Tongue (tissue), 2 donors: ENCODE measurements around the gene SCUBE2. TPM values are rescaled to one million over a fixed set of nuclear protein-coding genes. Genes with fewer than 3 reads are reported as not detected.
A peak's percentile ranks its signal among the peaks of the same experiment; 100 is the strongest.

Source experiments
- DNase-seq: peaks from one replicate; pipeline ENCODE4 v3.0.0-alpha.2; 2015
- total RNA-seq: library from RNA; depleted of rRNA; stranded (reverse); fragments of >200 nt; gene quantifications from one replicate; pipeline ENCODE4 v1.2.3, GENCODE V29; 2014

Gene SCUBE2
- total RNA-seq, result 53.9 TPM

DNA sequence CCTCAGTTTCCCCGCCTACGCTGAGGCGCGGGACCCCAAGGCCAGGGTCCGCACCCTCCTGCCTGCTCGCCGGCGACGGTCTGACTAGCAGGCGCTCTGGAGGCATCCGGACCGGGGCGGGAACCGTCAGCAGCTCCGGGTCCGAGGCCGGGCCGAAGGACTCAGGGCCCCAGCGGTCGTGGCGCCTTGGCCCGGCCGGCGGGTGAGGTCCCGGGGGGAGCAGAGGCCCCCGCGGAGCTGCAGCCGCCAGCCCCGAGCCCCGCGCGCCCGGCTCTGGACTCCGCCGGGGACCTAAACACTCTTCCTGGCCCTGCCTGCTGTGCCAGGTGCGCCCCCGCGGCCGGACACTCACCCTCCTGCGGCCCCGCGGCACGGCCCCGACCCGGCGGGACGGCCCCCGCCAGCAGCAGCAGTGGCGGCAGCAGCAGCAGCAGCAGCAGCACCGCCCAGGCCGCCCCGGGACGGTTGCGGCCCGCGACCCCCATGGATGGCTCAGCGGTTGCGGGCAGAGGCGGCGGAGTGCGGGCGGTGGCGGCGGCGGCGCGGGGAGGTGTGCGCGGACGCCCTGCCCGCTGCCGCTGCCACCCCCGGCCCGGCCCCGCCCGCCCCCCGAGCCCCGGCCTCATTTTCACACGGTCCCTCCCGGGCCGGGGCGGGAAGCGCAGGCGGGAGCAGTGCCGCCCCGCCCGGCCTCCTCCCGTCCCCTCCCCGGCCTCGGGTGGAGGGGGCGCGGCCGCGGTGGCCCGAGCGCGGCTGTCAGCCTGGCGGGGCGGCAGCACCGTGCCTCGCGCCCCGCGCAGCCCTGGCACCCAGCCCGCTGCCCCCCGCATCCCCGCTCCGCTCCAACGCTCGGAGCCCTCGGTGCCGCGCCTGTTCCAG is at the start of gene SCUBE2:
TSS of gene SCUBE2 (minus strand) at position 556 of the 879 bp plus-strand sequence. CDS start at position 485, 71 bp downstream.
- no peak for DNase-seq

DNA sequence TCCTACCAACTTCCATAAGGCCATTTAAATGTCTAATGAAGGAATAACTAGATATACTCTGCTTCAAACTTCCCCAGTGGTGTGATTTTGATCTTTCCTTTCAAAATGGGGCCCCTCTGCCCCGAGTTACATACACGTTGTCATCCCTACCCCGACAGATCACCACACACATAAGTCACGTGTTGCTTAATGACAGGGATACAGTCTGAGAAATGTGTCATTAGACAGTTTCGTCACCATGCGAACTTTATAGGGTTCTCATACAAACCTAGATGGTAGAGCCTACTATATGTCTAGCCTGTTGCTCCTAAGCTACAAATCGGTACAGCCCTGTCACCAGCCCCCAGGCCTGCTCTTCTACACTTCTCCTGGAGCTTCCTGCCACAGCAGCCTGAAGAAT is 49.8 kb upstream of the SCUBE2 start:
- DNase-seq, result no peak

DNA sequence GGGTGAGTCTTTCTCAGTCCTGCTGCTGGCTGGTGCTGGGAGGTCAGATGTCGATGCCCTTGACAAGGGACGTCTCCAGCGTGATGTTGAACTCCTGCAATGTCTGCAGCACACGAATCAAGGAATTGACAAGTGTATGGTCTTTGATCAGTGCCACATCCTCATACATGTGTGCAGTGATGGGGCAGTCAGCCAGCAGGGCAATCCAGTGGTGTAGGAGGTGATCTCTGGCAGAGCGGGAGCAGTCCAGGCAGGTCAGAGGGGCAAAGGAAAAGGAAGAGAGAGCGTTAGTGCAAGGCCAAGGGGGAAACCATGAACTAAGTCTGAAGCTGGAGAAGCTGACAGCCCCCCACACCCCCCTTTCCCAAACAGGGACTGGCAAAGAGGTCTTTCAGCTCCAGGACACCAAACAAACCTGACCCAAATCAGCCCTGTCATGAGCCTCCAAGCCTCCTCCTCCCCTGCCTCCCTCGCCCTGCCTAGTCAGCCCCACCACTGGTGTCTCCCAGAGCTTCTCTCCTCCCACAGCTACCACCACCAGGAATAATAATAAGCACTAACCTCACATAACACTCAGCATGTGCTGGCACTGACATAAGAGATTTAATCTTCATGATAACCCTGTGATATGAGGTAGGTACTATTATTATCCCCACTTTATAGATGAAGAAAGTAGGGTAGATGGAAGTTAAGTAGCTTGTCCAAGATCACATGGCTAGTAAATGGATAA is 48.4 kb upstream of the SCUBE2 start:
- no peak for DNase-seq

DNA sequence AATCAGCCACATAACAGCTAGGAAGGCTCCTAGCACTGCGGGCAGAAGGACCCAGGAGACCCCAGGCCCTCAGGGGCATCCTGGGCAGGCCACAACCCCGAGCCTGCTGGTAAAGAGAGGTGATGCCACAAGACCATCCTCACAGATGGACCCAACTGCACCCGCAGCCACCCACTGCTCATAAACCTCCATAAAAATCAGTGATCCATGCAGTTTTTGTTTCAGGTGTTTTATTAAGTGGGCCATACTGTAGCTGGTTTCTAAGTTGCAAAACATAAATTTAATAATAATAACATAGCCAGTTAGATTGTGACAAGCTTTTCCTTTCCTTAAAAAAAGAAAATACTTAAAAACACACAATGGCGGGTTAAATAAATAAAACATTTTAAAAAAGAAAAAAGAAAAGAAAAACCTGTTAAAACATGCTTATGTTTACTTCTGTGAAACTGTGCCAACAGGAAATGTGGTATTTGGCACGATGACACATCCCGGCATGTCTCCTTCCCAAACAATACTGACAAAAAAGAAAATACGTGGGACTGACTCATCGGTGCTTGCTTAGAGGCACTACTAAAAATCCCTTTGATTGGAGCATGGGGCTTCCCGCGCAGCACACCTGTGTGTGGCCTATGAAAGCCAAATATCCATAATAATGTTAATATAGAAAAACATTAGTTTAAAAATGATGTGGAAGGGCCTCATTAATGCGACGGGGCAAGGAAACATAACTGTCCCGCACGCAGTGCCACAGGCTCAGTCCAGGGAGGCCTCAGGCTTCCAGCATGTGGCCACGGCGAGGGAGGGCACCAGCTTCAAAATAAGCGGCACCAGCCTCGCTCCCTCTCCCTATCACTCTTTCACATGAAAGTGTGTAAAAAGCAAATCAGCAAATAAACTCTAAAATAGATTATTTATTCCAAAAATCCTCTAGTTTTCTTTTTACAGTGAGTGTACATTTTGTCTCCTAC is 47.5 kb upstream of the SCUBE2 start:
- DNase-seq, result peak; percentile 75

DNA sequence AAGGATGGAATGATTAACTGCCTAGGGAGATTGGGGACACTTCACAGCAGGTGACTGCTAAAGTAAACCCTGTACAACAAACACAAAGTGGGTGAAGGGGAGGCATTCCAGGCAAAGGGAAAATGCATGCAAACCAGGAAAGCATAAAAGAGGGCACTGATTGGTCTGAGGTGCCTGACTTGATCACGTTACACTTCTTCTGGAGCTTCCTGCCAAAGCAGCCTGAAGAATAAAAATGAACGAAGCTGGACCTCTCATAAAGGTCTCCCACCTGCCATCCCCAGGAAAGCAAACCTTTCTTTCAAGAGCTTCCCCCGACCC is 46.7 kb upstream of the SCUBE2 start:
- DNase-seq, result no peak

DNA sequence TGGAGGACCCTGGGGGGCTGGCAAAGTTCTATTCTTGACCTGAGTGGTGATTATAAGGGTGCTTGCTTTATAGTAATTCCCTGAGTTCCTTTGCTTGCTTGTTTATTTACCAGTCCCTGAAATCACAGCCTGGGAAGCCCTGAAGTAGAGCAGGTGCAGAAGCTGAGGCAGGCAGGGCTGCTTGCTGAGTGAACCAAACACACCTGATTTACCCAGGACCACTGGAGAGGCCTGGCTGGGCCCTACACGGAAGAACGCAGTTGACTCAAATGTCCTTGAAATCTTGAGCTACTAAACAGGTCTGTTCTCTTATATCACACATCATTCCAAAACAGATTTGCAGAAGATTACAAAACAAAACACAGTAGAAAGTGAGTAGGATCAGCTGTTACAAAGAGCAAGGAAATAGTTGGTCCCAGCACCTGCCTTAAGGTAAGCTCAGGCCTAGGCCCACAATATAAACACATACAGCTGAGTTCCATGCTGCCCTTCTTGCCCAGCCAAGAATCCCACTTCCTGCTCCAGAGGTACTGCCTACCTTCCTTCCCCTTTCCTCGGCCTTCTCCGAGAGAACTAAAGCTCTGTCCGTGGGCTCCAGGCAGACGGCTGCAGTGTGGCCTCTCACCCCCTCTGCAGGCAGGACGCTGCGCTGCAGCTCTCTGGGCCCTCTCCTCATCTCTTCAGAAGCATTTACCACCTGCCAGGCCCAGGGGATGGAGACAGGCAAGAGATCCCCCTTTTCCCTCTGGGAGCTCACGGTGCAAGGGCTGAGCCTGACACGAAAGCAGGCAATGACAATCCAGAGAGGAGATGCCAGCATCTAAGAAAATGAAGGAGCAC is 46.1 kb upstream of the SCUBE2 start:
- DNase-seq, result peak; percentile 88

DNA sequence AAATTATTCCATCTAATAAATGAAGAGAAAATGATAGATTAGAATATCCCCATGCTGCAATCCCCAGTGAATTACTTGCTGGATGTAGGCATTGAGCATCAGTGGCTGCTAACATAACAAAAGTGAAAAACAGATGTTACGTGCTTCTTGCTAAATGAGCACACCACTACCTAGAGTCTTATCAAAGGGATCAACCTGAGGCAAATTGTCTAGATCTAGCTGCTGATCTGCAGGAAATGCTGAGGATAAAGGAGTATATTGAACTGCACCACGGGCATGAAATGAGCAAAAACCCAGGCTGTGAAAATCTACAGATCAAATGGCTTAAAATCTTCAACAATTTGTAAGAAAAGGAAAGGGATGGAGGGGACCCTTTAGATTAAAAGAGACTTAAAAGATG is 45.3 kb upstream of the SCUBE2 start:
- no peak for DNase-seq

DNA sequence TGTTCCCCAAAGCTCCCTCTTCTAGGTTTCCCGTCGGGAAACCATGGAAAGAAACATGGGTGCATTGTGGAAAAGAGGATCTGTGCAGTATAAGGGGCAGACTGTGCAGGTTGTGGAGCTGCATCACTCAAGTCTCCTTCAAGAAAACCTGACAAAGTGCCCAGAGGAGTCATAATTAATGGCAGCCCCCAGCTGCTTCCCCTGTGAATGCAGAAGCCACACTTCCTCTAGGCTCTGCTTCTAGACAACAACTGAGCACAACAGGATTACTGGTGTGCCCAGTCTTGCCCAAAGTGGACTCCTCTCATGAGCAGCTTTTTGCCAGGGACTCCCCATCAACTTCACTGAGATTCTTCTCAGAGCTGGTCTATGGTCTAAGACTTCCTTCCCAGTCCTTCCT is 42.6 kb upstream of the SCUBE2 start:
- no peak for DNase-seq

DNA sequence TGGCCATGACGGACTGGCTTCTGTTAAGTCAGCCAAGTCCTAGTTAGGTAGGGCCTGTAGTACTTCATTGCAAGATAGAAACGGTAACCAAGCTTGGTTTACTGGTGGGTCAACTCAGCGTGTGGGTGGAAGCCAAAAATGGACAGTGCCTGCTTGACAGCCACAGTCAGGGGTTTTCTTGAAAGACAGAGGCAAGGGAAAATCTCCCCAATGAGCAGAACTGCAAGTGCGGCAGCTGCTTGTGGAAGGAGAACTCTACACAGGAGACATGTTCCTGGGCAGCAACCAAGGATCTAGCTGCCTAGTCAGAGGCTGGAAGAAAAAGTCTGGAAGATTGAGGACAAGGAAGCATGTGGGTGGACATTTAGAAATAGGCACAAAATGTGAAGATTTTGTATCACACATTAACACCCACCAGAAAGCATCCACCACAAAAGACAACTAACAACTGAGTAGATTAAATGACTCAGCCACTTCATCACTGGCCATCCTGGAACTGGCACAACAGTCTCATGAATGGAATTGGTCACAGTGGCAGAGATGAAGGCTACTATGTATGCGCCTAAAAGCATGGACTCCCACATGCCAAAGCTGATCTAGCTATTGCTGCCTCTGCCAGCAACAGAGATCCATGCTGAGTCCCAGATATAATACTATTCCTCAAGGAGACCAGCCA is 40.9 kb upstream of the SCUBE2 start:
- DNase-seq, result no peak

DNA sequence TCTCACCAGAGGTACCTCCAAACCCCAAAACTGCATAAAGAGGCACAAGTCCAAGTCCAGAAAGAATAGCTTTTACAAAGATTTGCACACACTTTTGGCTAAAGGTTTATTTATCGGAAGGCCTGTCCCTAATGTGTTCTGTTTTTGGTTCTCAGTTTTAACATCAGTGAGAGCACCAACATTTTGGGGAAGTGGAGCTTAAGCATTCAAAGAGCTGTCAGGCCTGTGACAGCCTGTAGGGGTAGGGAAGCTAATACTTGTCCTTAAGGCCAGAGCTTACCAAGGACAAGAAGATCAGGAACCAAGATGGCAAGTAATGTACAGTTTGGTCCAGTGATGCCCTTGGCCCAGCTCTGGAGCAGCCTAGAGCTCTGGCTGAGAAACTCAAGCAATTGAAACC is 38.9 kb upstream of the SCUBE2 start:
- no peak for DNase-seq

DNA sequence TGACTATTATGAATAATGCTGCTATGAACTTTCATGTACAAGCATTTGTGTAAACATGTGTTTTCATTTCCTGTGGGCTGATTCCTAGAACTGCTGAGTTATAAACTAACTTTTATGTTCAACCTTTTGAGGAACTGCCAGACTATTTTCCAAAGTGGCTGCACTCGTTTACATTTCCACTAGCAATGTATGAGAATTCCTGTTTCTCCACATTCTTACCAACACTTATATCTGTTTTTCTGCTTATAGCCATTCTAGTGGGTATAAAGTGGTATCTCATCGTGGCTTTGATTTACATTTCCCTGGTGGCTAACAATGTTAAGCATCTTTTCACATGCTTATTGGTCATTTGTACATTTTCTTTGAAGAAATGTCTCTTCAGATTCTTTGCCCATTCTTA is 35.2 kb upstream of the SCUBE2 start:
- no peak for DNase-seq

DNA sequence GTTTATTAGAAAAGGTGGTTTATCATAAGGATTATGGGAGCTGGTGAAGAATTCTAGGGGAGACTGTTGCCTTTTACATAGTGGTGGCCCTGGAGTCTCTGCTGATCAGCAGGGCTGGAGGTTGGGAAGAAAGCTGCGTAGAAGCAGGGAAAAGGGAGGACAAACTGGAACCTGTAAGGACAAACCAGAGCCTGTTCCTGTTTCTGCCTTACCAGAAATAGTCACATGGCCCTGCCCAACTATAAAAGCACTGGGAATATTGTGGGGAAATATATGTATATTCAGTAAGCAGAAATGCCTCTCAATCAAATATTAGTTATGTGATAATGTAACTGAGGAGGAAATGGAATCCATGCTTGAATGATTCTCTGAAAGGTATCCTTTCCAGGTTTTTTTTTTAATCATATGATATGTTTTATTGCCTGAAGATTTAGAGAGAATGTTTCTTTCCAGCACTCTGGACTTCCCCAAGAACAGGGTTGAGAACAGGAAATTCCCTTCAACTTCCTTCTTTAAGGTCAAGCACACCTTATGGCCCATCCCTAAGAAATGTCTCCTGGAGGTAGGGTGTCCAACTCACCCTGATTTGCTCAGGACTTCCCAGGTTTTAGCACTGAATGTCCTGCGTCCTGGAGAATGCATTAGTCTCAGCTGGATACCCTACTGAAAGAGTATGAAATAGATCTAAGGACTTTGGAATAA is 33.9 kb upstream of the SCUBE2 start:
- no peak for DNase-seq

DNA sequence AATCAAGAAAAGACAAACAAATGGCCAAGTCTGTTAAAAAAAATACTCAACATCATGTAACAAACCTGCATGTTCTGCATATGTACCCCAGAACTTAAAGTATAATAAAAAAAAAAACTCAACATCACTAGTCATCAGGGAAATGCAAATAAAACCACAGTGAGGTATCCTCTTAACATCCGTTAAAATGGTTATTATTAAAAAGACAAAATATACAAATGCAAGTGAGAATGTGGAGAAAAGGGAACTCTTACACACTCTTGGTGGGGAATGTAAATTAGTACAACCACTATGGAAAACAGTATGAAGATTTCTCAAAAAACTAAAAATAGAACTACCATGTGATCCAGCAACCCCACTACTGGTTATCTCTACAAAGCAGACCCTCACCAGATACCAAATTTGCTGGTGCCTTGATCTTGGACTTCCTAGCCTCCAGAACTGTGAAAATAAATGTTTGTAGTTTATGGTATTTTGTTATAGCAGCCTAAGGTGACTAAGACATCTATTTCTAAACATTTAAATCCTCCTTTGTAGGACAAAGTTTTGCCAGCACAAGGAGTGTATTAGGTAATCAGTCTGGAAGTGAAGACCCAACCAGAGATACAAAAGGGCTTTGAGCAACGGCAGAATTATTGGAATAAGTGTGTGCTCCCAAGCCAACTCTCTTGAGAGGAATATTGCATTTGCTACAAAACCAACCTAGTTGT is 32.4 kb upstream of the SCUBE2 start:
- no peak for DNase-seq

DNA sequence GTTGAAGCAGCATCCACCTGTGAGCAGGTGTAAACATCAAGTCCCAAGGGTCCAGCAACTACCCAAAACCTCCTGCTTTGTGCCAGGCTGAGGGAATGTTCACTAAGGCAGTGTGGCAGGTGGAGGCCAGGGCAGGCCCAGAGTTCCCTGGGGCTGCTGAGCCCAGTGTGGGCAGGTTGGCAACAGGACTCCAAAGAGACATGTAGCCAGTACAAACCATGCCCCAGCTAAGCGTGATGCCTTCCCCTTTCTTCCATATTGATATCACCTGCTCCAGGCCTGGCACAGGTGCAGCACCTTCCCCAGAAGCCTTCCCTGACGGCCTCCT is 30.0 kb upstream of the SCUBE2 start:
- DNase-seq, result no peak

DNA sequence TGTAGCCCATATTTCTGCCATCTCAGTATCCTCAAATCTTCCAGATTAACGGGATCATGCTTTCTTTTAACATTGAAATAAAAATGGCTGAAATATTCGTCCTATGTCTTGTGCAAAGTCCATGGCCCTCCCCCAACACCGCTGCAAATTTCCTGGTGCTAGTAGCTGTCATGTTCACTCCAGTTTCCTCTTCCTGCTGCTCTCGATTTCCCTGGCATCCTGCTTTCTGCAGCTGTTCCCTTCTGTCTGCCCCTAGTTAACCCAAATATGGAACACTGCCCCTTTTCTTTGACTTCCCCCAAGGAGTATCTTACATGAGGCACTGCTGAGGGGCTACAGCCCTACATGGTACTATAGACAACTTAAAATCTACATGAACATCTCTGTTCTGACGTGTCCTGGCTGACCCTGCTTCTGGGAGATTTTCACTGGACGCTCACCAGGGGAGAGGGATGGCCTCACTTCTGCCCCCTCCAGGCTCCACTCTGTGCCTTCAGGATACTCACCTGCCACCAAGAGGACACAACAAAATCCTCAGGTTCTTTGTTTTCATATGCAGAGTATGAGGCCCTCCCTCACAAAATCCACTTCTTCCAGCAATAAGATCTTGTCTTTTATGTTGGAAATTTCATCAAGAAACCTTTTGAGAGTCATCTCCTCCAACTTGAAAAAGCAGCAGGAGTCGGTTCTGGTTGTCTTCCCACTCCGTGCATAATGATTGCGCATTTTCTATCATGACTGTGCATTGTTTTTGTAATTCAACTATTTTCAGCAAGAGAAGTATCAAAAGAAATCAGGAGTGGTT is 29.5 kb upstream of the SCUBE2 start:
- DNase-seq, result peak; percentile 81

DNA sequence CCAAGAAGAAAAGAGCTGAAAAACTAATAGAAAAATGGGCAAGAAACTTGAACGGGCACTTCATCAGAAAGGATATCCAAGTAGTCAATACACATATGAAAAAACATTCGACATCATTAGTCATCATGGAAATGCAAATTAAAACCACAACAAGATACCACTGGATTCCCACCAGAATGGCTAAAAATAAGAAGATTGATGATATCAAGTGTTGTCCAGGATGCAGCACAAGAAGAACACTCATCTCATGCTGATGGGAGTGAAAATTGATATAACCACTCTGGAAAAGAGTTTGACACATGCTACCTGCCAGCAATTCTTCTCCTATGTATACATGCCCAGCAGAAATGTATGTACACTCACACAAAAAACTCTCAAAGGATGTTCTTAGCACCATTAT is 26.9 kb upstream of the SCUBE2 start:
- no peak for DNase-seq

DNA sequence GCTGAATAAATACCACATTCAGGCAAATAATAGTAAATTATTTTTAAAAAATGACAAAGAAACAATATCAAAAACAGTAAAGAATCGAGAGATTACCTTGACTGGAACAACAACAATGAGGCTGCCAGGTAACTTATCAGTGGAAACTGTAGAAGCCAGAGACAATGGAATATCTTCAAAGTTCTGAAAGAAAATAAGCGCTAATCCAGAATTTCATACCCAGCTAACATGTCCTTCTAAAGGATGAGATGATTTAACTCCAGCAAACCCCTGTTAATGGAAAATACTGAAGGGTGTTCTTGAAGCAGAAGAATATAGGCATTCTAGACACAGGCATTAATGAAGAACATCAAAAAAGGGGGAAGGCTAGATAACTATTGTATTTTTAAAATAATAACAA is 20.7 kb upstream of the SCUBE2 start:
- no peak for DNase-seq

DNA sequence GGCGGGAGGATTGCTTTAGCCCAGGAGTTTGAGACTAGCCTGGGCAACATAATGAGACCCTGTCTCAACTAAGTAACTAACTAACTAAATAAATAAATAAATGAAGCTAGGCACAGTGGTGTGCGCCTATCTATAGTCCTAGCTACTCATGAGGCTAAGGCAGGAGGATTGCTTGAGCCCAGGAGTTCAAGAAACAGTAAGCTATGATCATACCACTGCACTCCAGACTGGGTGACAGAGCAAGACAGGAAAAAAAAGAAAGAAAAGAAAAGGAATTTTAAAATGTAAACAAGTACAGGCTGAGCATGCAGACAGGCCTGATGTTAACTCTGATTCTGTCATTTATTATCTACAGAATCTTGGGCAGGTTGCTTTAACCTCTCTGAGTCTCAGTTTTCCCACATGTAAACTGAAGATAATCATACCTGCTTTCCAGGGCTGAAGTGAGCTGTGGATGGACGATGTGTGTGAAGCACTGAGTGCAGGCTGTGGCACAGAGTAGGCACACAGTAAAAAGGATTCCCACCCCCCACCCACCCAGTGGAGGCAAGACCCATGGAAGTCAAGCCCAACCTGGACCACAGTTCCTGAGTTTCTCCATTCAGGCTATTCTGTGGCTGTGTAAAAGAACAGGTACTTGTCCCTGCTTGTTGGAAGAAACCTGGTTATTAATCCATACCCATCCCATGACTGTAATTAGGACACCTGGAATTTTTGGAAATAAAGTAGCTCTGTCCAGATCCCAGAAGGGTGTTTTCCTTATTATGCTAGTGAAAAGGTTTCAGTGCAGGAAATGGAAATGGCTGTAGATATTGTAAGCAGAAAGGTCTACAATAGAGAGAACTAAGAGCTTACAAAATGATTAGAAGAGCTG is 18.7 kb upstream of the SCUBE2 start:
- DNase-seq, result no peak
